GM21717 (cell line): ENCODE data around the gene ADGRL3.
"Not testable (repeated sequence)": the region's sequence is repeated elsewhere in the genome, so short reads cannot be mapped to it uniquely, and the experiment has no call there.

ENCODE experiments used
- ATAC-seq: cut with Tn5 transposase; IDR thresholded peaks from one replicate; pipeline ENCODE4 v1.9.1; 2021; ENCODE audit warnings: mild to moderate bottlenecking, moderate library complexity; ENCODE audit not compliant: unreplicated experiment

The ADGRL3 gene

DNA sequence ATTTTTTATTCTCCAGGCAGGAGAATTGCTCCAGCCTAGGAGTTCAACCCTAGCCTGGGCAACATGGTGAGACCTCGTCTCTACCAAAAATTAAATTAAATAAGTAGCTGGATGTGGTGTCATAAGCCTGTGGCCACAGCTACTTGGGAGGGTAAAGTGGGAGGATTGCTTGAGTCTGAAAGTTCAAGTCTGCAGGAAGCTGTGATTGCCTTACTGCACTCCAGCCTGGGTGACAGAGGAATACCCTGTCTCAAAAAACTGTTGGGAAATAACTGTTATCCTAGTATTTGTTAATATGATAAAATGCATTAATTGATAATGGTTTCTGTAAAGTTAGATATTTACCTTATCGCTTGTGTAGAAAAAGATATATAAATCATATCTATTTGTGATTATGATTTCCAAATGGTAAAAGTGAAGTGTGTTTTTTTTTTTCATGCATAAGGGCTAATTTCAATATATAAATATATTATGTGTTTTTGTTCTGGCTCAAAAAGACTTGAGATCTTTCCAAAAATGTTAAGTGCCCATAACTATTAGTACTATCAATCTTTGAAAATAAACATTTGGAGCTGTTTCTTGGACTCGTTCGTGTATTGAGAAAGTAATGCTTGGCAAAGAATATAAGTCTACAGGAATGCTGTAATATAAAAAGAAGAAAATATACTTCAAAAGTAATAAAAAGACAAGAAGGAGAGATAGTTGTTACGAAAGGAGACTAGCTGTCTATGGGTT lies 396.6 kb downstream of the ADGRL3 start:
- ATAC-seq, result no peak

GRCh38 chr4:61603086-61603485 lies 403.0 kb downstream of the ADGRL3 start:
- ATAC-seq, result no peak

- no peak for ATAC-seq
Measured at GRCh38 chr4:61604054-61604453, 403.9 kb downstream of the ADGRL3 start.

GRCh38 chr4:61605984-61606383 lies 405.9 kb downstream of the ADGRL3 start:
- no peak for ATAC-seq

DNA sequence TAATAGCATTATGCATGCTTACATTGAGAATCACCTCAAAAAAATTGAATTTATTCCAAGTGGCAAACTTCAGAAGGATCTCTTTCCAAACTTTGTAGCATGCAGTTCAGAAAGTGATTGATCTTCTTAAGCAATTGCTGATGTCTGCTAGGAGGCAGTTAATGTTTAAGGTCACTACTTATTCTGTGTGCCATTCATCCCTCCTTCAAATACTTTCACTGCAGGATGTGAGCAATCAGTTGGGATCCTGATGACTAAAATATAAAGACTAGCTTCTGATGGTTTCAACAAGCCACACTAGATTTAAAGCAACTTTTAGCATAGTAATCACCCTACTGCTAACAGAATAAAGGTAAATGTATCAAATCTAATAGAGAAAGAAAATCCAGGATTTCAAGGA lies 414.1 kb downstream of the ADGRL3 start:
- ATAC-seq, result no peak

DNA sequence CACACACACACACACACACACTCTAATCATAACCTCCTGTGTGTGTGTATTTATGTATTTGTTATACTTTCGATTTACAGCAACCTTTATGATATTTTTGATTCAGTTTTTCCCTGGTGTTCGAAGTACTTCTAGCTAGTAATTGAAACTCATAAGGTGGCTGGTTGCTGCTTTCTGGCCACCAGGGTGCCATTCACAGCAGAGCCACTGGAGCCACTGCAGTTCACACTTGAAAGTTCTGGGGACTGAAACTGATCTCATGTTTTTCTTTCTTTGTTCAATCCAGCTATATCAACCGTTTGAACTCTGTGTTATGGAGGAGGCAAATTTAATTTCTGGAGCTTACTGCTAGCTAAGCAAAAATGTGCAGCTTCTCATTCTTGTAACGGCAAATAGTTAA lies 419.4 kb downstream of the ADGRL3 start:
- no peak for ATAC-seq

GRCh38 chr4:61628282-61628681 lies 428.2 kb downstream of the ADGRL3 start:
- ATAC-seq, result no peak

- ATAC-seq, result no peak
Measured at GRCh38 chr4:61628727-61629126, 428.6 kb downstream of the ADGRL3 start.

DNA sequence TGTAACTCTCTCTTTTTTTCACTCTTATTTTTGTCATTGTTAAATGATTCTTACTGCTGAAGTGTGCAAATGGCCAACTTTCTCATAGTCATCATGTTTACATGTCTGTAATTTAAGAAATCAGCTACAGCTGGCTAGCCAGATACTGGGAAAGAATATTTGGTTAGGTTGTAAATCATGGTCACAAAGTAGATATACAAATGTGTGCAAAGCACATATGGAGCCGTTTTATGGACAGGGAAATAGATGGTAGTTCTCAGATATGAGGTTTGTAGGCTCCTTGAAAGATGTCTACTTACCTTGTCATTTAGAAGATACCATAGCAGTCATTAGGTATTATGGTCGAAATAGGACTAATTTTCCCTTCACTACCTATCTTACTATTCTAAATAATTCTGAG lies 430.4 kb downstream of the ADGRL3 start:
- no peak for ATAC-seq

- ATAC-seq, result no peak
Measured at GRCh38 chr4:61638591-61638990, 438.5 kb downstream of the ADGRL3 start.

GRCh38 chr4:61646746-61647350 lies 446.7 kb downstream of the ADGRL3 start:
- ATAC-seq, result not testable (repeated sequence)

GRCh38 chr4:61648264-61648663 lies 448.1 kb downstream of the ADGRL3 start:
- ATAC-seq, result no peak

- ATAC-seq, result no peak
Measured at GRCh38 chr4:61657016-61657415, 456.9 kb downstream of the ADGRL3 start.

GRCh38 chr4:61661960-61662359 lies 461.8 kb downstream of the ADGRL3 start:
- ATAC-seq, result no peak

DNA sequence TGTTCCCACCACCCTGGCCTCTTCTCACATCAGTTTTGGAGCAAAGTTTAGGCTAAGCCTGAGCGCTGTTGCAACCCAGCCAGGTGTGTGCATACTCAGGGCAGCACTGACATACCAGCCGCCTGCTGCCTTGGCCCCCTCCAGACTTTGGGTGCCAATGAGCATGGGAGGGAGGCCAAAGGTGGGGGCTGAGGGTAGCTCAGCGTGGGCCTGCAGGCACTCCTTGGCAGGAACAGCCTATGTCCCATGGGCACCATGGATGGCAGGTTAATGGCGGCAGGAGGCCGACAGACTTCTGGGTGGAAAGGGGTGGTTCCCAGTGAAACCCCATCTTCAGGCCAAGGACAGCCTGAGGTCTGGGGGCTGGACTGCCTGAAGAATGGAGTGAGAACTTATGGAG lies 462.2 kb downstream of the ADGRL3 start:
- no peak for ATAC-seq

DNA sequence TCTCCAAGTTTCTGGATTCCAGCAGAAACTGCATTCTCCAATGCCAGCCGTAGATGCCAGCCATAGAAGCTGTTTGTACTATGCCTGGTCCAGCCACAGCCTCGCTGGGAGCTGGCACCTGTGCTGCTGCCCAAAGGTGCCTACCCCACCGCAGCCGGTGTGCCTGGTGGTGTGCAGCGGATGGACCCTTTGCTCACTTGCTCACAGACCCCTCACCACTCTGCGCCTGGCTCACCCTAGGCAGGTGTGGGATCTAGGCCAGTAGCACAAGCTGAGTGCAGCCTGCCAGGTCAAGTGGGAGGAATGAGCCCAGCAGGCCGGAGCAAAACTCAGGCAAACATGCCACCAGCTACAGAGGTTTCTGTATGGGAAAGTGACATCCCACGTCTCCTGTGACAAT lies 463.2 kb downstream of the ADGRL3 start:
- no peak for ATAC-seq

GRCh38 chr4:61665649-61666048 lies 465.5 kb downstream of the ADGRL3 start:
- ATAC-seq, result no peak

- no peak for ATAC-seq
Measured at GRCh38 chr4:61666244-61666643, 466.1 kb downstream of the ADGRL3 start.

DNA sequence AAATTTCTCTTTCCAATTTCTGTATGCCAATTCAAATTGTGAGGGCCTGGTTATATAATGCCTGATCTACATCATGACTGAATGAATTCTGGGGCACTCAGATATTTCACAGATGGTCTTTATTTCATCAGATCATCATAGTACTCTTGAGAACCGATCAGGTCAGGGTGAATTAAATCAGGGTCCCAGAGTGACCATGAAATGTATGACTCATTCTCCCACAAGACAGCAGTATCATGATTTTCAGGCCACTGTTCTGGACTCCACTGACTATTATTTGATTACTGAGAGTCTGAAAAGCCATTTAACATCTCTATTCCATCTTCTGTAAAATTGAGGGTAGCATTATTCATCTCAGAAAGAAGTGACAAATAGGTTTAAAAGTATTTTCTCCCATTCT lies 471.5 kb downstream of the ADGRL3 start:
- ATAC-seq, result no peak

DNA sequence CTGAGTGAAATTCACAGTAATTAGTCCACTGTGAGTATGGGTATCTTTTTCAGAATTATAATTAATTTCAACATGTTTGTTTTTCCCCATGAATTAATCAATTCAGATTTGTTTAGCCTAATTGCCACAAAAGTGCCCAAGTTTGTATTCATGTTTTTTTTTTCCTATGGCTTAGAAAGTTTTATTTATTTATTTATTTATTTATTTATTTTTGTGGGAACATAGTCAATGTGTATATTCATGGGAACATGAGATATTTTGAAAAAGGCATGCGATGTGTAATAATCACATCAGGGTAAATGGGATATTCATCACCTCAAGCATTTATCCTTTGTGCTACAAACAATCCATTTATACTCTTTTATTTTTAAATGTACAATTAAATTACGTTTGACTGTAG lies 475.3 kb downstream of the ADGRL3 start:
- no peak for ATAC-seq

- ATAC-seq, result no peak
Measured at GRCh38 chr4:61678297-61678696, 478.2 kb downstream of the ADGRL3 start.

DNA sequence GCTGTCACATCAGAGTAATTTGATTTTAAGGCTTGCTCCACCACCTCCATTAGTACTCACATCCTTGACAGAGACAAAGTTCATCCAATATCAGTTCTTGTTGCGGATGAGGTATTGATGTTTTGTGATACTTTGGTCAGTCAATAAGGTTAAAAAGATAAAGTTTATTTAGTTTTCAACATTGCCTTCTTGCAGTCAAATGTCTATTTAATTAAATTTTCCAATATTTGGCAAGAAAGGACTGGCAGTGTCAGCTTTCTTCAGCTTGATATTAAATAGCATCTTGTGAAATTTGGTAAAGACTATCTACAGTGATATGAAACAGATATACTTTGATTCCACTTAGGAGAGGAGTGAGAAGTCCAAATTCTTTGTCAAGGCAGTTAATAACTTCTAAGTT lies 493.4 kb downstream of the ADGRL3 start:
- no peak for ATAC-seq

- no peak for ATAC-seq
Measured at GRCh38 chr4:61714387-61714911, 514.3 kb downstream of the ADGRL3 start.
